Stimulated activated CD8-positive, alpha-beta memory T cell treated with anti-CD3 and anti-CD28 coated beads, Interleukin-2, amount 100 ng/mL, for 48 hours (primary cell): ENCODE results near the gene MAP2.
A peak's percentile ranks its signal among the peaks of the same experiment; 100 is the strongest.

ENCODE experiments used
- DNase-seq, 2 donors: peaks; one replicate each; pipeline ENCODE4 v3.0.0-alpha.2; 2020; ENCODE audit warnings: low read depth in 2 of 2

The MAP2 gene

DNA sequence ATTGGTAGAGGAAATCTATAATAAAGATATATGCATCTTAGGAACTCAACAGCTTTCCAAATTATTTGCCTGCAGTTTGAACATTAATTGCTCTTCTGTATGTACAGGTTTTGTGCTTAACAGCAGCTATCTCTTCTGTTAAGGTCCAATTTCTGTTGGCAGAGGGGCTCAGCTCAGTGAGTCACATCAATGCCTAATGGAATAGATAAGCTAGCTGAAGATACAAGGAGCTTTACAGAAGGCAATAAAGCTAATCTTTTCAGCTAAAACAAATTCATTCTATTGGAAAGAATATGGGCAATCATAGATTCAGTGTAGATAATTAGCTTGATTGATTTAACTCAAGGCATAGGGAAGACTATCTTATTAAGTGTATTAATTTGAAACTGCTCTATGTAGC, 289.4 kb downstream of the MAP2 start:
- no peak for DNase-seq

DNA sequence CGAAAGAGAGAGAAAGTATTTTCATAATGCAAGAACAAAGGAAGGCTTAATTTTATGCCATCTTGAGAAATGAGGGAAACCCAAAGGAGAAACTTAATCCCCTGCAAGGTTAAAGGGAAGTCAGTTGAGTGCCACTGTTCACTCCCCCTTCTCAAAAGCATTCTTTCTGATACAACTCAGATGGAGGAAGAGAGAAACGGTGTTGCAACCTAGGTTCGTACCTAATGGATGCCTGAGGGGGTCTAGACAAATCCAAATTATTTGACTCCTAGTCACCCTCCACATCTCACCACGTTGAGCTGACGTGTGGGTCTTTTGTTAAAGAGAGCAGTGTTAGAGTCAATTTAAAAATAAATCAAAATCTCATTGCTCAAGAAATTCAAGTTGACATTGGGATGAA, 295.2 kb downstream of the MAP2 start:
- DNase-seq, result no peak

DNA sequence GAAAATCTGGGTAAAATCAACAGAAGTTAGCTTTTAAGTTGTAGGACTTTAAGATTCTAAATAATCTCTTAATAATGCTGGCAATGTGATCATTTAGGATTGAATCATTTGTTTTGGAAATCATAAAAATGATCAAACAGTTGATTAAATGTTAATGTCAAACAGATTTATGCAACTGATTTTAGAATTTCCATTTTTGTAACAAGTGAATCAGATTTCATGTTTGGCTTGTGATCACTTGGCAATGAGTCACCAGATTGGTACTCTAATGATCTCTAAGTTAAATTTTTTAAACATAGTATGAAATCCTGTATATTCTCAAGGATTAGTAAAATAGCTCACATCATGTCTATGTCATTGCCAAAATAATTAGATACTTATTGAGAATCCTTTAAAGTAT, 297.6 kb downstream of the MAP2 start:
- no peak for DNase-seq

DNA sequence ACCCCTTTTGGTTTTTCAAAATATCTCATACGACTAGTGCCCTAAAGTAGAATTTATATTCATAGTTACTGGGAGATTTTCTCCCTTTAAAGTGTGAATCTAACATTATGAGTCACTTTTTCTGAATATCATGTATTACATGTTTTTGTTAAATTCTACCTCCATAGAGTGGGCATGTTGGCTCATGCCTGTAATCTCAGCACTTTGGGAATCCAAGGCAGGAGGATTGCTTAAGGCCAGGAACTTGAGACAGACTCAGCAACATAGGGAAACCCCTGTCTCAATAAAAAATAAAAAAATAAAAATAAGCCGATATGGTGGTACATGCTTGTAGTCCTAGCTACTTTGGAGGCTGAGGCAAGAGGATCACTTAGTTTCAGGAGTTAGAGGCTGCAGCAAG, 302.5 kb downstream of the MAP2 start:
- DNase-seq, result no peak

DNA sequence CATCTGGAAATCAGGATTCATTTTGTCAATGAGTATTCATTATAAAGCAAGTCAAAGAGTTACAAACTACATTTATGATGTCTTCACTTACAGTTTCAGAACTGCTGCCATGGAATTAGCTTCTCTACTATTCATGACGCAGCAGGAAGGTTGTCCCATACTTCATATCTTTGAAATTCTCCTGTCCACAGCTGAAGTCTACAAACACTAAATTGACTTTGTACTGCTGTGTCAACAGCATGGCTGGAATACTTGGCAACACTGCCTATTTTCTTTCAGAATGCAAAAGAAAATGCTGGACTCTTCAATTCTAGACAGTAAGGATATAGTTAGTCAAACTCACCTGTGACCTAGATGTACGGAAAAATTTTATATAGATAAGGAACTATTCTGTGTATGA, 303.2 kb downstream of the MAP2 start:
- no peak for DNase-seq

DNA sequence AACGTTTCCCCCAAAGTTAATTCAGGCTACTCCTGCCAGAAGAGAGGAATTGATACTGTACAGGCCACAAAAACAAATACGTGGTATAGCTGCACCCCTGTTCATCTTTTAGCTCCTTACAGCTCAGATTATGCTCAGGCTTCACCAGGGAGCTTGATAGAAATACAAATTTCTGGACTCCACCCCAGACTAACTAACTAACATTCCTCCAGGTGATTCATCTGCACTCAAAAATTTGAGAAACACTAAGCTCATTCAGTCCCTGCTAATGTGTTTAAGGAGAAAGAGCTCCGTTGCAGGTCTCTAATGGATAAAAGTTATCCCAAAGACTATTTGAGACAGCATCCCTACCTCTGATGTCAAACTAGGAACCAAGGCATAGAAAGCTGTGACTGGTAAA, 311.0 kb downstream of the MAP2 start:
- DNase-seq, result no peak

DNA sequence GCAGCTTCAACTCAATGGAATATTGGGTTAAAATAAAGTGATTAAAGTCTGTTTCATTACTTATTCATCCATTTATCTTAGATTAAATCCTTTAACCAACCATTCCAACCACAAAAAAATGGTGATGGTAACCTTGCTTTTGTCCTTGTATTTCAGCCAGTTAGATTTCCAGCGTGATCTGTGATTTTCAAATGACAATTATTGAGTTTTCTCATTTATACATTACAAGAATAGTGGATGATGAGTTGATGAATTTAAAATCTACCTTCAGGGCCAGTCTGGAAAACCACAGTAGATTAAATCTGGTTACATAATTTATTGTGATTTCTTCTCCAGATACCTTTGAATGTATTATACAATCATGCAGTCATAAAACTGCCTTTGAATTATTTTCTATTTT, 318.1 kb downstream of the MAP2 start:
- DNase-seq, result no peak

DNA sequence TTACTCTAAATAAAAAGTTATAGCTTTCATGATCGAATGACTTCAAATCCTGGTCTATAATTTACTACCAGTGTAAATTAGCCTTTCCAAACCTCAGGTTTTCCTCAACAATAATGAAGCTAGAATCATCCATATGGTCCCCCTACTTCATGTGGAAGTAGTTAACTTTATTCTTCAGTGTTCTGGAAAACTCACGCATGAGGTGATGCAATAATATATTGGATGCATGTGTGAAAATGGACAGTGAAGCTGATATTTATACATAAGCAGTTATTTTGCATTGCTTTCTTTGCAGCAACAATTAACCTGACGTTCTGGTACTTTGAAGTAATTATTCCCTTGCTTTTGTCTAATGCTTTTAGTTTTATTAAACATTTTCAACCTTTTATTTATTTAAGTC, 329.2 kb downstream of the MAP2 start:
- DNase-seq, result no peak

DNA sequence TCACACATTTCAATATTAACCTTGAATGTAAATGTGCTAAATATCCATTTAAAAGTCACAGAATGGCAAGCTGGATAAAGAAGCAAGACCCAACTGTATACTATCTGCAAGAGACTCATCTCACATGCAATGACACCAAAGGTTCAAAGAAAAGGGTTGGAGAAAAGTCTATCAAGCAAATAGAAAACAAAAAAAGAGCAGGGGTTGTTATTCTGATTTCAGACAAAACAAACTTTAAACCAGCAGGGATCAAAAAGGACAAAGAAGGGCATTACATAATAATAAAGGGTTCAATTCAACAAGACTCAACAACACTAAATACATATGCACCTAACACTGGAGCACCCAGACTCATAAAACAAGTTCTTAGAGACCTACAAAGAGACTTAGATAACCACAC, 333.3 kb downstream of the MAP2 start:
- no peak for DNase-seq

DNA sequence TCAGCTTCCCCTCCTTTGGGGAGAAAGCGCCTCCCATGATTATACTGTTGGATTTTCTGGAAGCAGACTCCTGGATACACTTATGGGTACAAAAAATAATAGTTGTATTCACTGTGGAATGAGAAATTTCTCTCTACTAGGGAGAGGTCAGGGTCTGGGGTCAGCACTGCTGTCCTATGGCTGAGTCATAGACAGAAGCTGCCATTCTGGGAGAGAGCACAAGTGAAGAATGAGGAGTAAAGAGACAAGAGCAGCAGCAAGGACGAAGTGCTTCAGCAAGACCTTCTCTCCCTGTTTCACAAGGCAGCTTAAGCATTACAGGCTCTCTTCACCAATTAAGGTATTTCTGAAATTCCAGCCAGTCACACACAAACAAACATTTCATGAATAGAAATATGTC, 337.7 kb downstream of the MAP2 start:
- DNase-seq, result no peak

DNA sequence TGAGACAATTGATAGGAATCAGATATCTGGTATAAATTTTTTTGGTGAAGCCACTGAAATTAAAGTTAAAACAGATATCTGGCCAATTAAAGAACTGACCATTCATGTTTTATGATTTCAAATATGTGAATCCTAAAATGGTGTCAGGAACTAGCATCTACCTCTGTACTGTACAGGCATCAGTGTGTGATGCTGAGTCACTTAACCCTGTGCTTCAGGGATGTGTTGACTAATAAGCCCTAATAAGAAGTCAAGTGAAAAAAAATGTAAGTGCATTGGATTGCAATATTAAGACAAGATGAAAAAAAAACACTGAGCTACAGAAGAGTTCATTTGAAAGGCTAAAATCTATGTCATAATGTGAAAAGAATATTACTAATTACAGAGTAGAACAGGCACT, 338.7 kb downstream of the MAP2 start:
- DNase-seq, result no peak

DNA sequence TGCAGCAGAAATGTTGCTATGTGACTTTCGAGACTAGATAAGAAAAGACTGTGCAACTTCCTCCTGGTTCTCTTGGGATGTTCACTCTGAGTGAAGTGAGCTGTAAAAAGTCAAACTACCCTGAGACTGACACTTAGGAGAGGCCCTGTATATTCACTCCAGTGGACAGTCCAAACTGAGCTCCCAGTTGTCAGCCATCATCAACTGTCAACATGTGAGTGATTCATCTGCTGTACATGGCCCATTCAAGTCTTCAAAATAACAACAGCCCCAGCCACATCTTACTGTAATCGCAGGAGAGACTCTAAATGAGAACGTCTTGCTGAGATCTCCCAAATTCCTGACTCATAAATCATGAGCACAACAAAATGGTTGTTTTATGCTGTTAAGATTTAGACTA, 339.3 kb downstream of the MAP2 start:
- DNase-seq, result no peak

DNA sequence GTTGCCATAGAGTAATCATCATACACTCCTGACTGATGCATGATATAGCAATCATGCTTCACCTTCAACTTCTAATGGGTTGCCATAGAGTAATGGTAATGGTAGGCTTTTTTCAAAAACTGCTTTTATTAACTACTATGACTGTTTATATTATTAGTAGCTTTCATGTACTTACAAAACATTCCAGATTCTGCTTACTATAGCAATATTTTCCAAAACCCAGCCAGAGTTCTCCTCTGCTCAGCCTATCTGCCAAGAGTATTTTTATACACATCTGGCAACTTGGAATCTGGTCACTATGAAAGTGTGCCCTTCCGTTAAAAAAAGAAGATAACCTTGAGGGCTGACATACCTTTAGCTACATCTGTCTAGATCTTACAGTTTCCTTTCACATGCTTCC, 342.8 kb downstream of the MAP2 start:
- no peak for DNase-seq

DNA sequence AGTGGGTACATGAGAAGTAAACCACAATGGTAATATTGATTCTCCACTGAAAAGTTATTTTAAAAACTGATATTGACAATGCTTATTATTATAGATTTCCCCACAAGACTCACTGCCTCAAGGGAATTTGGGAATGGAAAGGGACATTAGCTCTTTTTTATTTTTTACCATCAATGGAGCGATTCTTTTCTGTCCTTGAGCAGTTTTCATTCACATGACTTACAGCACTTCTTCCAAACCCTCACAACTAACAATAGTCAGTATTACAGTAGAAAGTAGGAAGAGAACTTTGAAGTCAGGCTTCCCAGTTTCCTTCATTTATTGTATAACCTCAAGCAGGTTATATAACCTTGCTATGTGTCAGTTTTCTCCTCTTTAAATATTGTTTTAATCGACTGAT, 343.5 kb downstream of the MAP2 start:
- no peak for DNase-seq

DNA sequence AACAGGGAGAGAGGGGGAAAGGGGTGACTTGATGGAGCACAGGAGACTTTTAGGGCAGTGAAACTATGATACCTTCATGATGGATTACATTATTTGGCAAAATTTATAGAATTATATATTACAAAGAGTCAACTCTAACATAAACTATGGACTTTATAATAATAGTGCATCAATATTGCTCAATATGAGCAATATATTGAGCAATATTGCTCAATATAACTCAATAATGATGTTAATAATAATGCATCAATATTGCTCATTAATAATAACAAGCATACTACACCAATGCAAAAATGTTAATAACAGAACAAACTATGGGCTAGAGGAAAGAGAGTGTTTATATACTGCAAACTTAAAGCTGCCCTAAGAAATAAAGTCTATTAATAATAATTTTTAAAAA, 344.7 kb downstream of the MAP2 start:
- DNase-seq, result no peak

DNA sequence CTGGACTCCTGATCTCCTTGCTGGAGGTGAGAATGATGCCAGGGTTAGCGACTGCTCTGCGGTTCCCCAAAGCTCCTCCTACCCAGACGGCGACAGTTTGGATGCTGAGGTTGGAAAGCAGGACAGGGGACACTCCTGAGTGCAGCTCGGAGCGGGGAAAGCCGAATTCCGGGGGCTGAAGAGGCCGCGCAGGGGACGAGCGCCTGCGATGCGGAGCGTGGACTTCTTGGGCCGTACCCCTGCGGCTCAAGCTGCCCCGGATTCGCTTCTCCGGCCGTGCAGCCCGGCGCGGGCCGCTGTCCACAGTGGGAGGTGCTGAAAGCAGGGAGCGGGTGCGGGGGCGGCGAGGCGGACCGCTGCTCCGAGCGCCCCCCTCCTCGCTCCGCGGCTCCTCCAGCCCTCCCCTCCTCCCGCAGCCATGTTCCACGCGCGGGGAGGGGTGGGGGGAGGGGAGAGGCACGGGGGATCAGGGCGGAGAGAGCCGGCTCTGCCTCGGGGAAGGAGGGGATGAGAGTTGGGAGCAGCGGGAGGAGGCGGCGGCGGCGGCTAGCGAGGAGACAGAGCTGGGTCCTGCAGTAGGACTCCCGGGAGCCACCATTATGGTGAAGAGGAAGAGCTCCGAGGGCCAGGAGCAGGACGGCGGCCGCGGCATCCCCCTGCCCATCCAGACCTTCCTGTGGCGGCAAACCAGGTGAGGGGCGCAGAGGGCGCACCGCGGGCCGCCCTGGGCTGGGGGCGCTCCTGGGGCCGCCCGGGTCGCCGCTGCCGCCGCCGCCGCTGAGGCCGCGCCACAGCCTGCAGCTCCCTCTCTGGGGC, 347.8 kb downstream of the MAP2 start, which contains the start of gene UNC80:
UNC80 (plus strand) TSS at position 359 of the 816 bp plus-strand sequence; CDS start at position 600, 241 bp downstream.
- DNase-seq, result peak; percentile 10 to 14

DNA sequence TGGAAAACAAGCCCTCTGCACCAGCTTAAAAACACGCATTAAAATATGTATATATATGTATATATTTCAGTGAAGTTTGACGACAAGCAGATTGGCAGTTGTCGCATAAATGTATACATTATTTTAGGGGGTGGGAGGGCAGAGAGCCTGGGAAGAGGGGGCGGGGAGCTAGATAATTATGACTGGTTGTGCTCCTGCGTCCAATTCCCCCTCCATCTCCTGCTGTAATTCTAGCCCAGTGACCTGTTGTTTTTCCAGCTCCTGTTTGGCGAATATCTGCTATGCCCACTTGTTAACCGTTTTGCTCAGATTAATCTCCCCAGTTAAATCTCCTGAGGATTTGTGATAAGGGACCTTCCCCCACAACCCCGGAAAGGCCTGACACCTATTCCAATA, 348.4 kb downstream of the MAP2 start:
- DNase-seq, result no peak

DNA sequence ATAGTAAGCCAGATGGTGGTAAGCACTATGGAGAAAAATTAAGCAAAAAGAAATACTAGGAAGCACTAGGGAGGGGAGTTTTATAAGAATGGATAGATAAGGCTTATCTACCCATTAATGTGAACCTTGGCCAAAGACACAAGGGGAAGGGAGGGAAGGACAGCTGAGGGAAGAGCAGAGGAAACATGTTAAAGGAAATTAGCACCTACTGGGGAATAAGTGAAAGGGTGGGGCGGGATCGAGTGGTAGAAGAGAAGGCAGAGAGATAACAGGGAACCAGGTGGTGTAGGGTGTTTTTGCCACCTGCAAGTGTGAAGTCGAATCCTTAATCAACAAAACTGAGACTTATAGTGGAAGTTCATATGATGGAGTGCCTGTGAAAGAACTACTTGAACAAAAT, 349.5 kb downstream of the MAP2 start:
- no peak for DNase-seq
